GM13977 (cell line): ENCODE data around the gene CCT3.
A peak's percentile ranks its signal among the peaks of the same experiment; 100 is the strongest.

Source experiments
- DNase-seq: peaks from one replicate; pipeline ENCODE4 v3.0.0; 2012; ENCODE audit warnings: low spot score
- in situ Hi-C: fragments of 300-500 bp; cut with MboI; formaldehyde crosslinking; loops from one replicate; pipeline ENCODE4 v1.12.0; 2022; ENCODE audit warnings: low sequenced_read_pairs, low pct_unique_long_range_greater_than_20kb, mixed read lengths, inconsistent platforms; ENCODE audit not compliant: unreplicated experiment
- TF ChIP-seq, protein P1 (sequence below): IDR thresholded peaks from 2 replicates; pipeline ENCODE4 v1.5.1; 2012; ENCODE audit warnings: mild to moderate bottlenecking, control low read depth; ENCODE audit not compliant: insufficient read depth; ENCODE audit errors: extremely low read depth, missing control alignments

CCT3 gene

GRCh38 chr1:156283521-156283920, 54.6 kb downstream of the CCT3 start:
- in situ Hi-C loops, result no loop called here
- no peak for DNase-seq
- TF ChIP-seq, protein P1, sequence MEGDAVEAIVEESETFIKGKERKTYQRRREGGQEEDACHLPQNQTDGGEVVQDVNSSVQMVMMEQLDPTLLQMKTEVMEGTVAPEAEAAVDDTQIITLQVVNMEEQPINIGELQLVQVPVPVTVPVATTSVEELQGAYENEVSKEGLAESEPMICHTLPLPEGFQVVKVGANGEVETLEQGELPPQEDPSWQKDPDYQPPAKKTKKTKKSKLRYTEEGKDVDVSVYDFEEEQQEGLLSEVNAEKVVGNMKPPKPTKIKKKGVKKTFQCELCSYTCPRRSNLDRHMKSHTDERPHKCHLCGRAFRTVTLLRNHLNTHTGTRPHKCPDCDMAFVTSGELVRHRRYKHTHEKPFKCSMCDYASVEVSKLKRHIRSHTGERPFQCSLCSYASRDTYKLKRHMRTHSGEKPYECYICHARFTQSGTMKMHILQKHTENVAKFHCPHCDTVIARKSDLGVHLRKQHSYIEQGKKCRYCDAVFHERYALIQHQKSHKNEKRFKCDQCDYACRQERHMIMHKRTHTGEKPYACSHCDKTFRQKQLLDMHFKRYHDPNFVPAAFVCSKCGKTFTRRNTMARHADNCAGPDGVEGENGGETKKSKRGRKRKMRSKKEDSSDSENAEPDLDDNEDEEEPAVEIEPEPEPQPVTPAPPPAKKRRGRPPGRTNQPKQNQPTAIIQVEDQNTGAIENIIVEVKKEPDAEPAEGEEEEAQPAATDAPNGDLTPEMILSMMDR, result no peak

GRCh38 chr1:156282479-156283222, 55.4 kb downstream of the CCT3 start, which contains the start of gene SMG5:
TSS of gene SMG5 (minus strand) at chr1:156282825. CDS start at chr1:156282680, 145 bp downstream.
- DNase-seq, result peak; percentile 96
- in situ Hi-C loops, result no loop called here
- TF ChIP-seq, protein P1, result no peak

DNA sequence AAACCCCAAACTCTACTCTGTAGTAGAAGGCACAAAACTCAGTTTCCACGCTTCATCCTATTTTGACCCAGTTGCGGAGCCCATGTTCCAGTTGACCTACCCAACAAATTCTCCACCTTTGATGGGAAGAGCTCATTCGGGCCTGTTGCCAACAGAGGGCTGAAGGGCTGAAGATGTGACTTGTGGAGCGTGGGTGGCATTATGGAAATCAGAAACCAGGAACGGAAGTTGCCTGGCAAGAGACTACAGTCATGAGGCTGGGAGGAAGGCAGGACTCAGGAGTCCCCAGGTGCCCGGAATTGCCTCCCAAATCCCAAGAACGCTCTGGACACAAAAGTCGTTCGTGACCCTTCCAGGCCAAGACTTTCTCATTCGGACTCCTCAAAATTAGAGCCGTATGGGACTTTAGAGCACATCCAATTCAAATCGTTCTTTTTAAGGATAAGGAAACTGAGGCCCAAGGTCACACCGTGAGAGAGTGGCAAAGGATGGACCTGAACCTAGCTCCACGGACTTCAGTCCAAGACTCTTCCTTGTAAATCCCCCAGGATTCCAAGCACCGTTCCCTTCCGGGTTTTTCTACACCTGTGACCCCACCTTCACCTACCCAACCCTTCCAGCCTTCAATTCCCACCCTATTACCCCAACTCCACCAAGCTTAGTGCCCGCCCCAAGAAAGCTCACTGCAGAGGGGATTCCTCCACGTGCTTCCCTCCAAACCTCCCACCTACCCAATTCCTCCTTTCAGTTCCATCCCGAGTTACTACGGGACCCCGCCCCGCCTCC, 56.2 kb downstream of the CCT3 start:
- in situ Hi-C loops, result no loop called here
- DNase-seq, result no peak
- TF ChIP-seq, protein P1, result no peak

DNA sequence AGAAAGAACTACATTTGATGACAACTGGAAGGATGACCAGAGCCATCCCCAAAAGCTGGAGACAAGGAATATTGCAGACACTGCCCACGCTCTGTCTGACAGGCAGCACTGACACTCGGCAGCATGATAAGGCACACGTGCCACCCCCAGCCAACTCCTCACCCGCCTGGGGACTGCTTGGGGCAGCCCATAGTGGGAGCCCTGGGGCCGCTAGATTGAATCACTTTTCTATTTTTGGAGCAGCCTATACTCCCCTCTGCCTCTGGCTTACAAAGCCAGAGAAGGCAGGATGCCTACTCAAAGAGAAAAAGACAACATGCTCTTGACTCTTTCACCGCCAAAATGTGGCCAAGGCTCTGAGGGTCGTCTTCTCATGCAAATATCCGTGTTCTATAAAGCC, 56.8 kb downstream of the CCT3 start:
- DNase-seq, result peak; percentile 68
- TF ChIP-seq, protein P1, result peak; percentile 16
- in situ Hi-C loops, result no loop called here

GRCh38 chr1:156279837-156280236, 58.3 kb downstream of the CCT3 start:
- no peak for DNase-seq
- in situ Hi-C loops, result no loop called here
- TF ChIP-seq, protein P1, result no peak

- in situ Hi-C loops, result no loop called here
These were observed 61.1 kb downstream of the CCT3 start for GRCh38 chr1:156276966-156277381.

More at GRCh38 chr1:156276966-156277381, 61.1 kb downstream of the CCT3 start:
- DNase-seq, result no peak
- TF ChIP-seq, protein P1, result no peak
